Fibroblast of skin of left quadriceps (primary cell): ENCODE data around the gene LDHAL6A.
"Not testable (repeated sequence)": the region's sequence is repeated elsewhere in the genome, so short reads cannot be mapped to it uniquely, and the experiment has no call there.

Experiments
- DNase-seq, 2 experiments: peaks; one replicate each; pipeline ENCODE4 v3.0.0-alpha.2; 2013; ENCODE audit warnings: low read depth in 2 of 2

The LDHAL6A gene

DNA sequence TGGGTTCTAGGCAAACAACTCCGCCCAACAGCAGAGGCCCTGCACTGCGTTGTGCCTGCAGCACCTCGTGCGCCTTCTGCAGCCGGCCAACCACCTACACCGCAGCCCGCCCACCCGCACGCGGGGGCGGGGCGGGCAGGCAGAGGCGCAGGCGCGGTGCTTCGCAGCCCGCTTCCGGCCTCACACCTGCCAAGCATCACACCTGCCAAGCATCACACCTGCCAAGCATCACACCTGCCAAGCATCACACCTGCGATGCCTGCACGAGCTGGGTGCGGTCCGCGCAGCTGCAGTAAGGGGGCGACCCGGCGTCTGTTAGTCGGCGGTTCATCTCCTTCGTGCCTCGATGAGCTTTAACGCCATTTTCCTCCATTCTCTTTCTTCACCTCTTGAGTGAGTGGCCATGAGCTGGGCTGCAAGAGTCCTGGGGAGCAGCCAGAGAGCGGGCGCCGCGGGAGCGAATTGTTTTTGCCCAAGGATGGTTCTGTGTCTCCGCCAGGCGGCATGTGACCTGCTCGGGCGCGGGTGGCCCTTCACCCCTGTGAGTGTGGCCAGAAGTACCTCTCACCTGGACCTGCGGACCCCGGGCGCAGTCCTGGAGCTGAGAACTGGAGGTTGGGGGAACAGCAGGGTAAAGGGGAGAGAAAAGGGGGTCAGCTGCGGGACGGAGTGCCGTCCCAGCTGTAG, at the start of gene LDHAL6A:
LDHAL6A (plus strand) TSS at position 171 of the 687 bp plus-strand sequence. CDS start 825 bp downstream, outside the sequence.
- DNase-seq, result no peak

DNA sequence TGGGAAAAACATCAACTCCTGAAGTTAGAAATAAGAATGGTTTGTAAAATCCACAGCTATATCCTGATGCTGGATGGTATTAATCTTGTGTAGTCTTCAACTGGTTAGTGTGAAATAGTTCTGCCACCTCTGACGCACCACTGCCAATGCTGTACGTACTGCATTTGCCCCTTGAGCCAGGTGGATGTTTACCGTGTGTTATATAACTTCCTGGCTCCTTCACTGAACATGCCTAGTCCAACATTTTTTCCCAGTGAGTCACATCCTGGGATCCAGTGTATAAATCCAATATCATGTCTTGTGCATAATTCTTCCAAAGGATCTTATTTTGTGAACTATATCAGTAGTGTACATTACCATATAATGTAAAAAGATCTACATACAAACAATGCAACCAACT, 48.3 kb upstream of the LDHAL6A start:
- DNase-seq, result not testable (repeated sequence)

- DNase-seq, result no peak
Measured at GRCh38 chr11:18408558-18409291, 46.9 kb upstream of the LDHAL6A start.

DNA sequence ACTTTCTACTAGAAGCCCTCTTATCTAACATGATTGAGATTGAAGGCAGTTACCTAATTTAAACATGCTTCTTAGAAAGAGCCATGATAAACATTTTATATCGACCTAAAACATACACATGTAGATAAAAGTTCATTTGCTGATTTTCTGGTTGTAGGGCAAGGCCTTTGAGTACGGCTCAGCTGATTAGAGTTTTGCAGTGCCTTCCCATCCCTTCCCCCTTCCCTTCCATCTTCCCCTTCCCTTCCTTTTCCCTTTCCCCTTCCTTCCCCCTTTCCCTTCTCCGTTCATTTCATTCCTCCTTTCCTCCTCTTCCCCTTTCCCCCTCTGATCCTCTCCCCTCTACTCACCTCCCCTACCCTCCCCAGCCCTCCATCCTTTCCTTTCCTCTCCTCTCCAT, 39.2 kb upstream of the LDHAL6A start:
- DNase-seq, result no peak

DNA sequence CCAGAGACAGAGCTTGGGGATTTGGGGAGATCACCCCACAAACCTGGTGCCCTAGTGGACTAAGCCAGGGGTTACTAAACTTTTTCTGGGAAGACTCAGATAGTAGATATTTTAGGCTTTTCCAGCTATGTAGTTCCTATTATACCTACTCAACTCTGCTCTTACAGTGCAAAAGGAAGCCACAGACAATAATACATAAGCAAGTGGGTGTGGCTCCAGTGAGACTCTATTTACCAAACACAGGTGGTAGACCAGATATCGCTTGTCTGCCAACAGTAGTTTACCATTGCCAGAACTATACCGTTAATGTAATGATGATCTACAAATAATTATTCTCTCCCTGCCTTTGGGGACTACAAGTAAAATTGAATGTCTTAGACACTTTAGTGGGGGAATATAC, 36.6 kb upstream of the LDHAL6A start:
- DNase-seq, result no peak

- DNase-seq, result no peak
Measured at GRCh38 chr11:18420067-18420466, 35.6 kb upstream of the LDHAL6A start.

- DNase-seq, result no peak
Measured at GRCh38 chr11:18427240-18427639, 28.4 kb upstream of the LDHAL6A start.

GRCh38 chr11:18429332-18429731, 26.3 kb upstream of the LDHAL6A start:
- no peak for DNase-seq

DNA sequence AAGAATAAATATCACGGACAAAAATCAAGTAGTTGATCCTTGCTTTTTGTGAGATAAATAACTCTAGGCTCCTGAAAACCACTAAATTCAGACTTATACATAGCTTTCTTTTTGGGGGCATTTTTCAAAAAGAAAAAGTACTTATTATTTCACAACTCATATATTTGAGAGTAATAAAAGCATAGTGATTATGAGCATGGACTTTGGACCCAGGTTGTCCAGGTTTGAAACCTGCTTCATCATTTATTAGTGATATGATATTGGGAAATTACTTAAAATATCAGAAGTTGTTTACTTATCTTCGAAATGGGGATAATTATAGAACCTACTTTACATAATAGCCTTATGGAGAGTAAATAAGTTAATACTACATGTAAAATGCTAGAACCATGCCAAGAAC, 17.0 kb upstream of the LDHAL6A start:
- DNase-seq, result no peak

GRCh38 chr11:18449251-18449650, 6.4 kb upstream of the LDHAL6A start:
- no peak for DNase-seq

- DNase-seq, result no peak
Measured at GRCh38 chr11:18452927-18453326, 2.7 kb upstream of the LDHAL6A start.

DNA sequence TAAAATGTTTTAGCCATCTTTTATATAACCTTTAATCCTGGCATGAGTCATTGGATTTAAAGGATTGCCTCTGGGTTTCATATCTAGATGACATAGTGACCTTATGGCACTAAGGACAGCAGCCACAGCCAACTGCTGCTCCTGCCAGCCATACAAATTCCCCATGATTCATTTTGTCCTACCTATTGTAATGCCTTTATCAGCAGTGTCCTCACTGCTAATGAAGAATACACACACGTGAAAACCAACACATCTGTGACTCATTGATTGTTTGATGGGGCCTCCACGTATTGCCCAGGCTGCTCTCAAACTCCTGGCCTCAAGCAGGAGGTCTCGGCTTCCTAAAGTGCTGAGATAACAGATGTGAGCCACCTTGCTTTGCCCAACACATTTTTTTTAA, 1.8 kb downstream of the LDHAL6A start:
- DNase-seq, result no peak

- no peak for DNase-seq
Measured at GRCh38 chr11:18459634-18460033, 4.0 kb downstream of the LDHAL6A start.

- DNase-seq, result no peak
Measured at GRCh38 chr11:18461909-18462308, 6.3 kb downstream of the LDHAL6A start.

- no peak for DNase-seq
Measured at GRCh38 chr11:18463439-18463838, 7.8 kb downstream of the LDHAL6A start.

DNA sequence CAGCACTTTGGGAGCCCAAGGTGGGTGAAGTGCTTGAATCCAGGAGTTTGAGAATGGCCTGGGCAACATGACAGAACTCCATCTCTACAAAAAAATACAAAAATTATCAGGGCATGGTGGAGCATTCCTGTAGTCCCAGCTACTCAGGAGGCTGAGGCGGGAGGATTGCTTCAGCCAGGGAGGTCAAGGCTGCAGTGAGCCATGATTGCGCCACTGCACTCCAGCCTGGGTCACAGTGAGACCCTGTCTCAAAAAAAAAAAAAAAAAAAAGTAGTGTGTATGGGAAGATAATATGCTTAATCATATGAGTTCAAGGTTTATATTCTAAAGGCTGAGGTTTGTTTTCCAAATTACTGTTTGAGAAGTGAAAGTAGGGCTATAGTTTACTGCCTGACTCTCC, 10.7 kb downstream of the LDHAL6A start:
- DNase-seq, result no peak

GRCh38 chr11:18468059-18468458, 12.4 kb downstream of the LDHAL6A start:
- no peak for DNase-seq

- no peak for DNase-seq
Measured at GRCh38 chr11:18468961-18469360, 13.3 kb downstream of the LDHAL6A start.

DNA sequence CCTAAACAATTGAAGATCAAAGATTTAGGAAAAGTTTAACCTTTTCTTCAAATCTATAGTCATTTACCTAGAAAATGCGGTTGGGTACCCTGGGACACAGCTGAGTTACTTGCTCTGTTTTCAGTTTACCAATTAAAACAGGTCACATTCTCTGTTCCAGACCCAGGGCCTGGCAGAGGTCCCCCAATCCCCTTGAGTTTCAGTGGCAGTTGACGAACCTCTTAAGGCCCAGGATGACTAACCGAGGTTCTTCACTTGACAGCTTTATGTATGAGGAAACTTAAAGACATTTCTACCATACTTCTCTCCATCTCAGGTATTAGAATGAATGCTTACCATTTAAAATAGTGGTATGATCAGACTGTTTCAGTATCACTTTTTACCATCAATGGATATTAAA, 16.3 kb downstream of the LDHAL6A start:
- DNase-seq, result no peak

DNA sequence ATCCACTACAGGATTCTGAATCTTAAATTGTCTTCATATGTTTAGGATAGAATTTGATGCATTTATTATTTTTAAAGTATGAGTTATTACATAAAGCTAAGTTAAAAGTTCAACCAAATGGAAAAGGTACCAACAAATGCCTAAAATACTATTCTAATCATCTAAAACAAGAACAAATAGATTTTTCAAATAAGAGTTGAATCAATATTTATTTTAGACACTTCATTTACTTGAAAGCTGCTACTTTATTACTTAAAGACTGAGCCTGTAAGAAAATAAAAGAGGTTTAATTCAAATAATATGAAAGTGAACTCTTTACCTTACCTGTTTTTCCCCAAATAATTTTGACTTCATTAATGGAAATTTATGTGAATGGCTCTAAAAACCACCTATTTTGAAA, 16.9 kb downstream of the LDHAL6A start:
- no peak for DNase-seq

DNA sequence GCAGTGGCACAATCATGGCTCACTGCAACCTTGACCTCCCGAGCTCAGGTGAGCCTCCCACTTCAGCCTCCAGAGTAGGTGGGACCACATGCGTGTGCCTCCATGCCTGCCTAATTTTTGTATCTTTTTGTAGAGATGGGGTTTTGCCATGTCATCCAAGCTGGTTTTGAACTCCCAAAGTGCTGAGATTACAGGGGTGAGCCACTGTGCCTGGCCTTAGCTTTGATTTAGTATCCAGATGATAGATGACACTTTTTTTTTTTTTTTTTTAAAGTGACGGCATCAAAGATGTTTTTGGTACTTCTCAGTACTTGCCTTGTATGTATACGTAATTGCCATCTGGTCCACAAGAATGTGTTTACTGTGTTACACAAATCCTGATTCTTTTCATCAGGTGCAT, 23.4 kb downstream of the LDHAL6A start:
- DNase-seq, result no peak

GRCh38 chr11:18485913-18486528, 30.4 kb downstream of the LDHAL6A start:
- no peak for DNase-seq

- no peak for DNase-seq
Measured at GRCh38 chr11:18490319-18490718, 34.7 kb downstream of the LDHAL6A start.
